ENCODE results near the gene SLMAP.
"Not testable (repeated sequence)": the region's sequence is repeated elsewhere in the genome, so short reads cannot be mapped to it uniquely, and the experiment has no call there.

The SLMAP gene

GRCh38 chr3:57863380-57863779 is 107.3 kb downstream of the SLMAP start:
- DNase-seq, result no peak
- Histone ChIP-seq H3K36me3 (peaks cover 7% of the 10 kb centered on the region), H3K27me3 (ENCODE audit: insufficient read depth, low read depth, severe bottlenecking) (no peaks in the 10 kb centered on the region), H3K9me3 (ENCODE audit: severe bottlenecking) (no peaks in the 10 kb centered on the region), H3K27ac (no peak overlapping the region), H3K4me3 (ENCODE audit: low read depth, low read length) (no peak overlapping the region)
- TF ChIP-seq, protein P1, sequence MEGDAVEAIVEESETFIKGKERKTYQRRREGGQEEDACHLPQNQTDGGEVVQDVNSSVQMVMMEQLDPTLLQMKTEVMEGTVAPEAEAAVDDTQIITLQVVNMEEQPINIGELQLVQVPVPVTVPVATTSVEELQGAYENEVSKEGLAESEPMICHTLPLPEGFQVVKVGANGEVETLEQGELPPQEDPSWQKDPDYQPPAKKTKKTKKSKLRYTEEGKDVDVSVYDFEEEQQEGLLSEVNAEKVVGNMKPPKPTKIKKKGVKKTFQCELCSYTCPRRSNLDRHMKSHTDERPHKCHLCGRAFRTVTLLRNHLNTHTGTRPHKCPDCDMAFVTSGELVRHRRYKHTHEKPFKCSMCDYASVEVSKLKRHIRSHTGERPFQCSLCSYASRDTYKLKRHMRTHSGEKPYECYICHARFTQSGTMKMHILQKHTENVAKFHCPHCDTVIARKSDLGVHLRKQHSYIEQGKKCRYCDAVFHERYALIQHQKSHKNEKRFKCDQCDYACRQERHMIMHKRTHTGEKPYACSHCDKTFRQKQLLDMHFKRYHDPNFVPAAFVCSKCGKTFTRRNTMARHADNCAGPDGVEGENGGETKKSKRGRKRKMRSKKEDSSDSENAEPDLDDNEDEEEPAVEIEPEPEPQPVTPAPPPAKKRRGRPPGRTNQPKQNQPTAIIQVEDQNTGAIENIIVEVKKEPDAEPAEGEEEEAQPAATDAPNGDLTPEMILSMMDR (IDR thresholded peaks at IDR 0.05; ENCODE audit: low read depth, low read length), result no peak

- H3K27me3 ChIP-seq (ENCODE audit: insufficient read depth, low read depth, severe bottlenecking), result no peaks in the 10 kb centered on the region
- DNase-seq, result no peak
- H3K9me3 ChIP-seq (ENCODE audit: severe bottlenecking), result no peaks in the 10 kb centered on the region
- H3K27ac ChIP-seq, result no peak overlapping the region
- H3K36me3 ChIP-seq, result peaks cover 7% of the 10 kb centered on the region
- H3K4me3 ChIP-seq (ENCODE audit: low read depth, low read length), result no peak overlapping the region
- TF ChIP-seq, protein P1 (IDR thresholded peaks at IDR 0.05; ENCODE audit: low read depth, low read length), result no peak
Measured at GRCh38 chr3:57864853-57865252, 108.7 kb downstream of the SLMAP start.

DNA sequence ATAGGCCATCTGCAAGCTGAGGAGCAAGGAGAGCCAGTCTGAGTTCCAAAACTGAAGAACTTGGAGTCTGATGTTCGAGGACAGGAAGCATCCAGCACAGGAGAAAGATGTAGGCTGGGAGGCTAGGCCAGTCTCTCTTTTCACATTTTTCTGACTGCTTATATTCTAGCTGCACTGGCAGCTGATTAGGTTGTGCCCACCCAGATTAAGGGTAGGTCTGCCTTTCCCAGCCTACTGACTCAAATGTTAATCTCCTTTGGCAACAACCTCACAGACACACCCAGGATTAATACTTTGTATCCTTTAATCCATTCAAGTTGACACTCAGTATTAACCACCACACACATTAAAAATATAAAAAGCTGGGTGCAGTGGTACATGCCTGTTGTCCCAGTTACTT is 113.0 kb downstream of the SLMAP start:
- not testable (repeated sequence) for H3K9me3 ChIP-seq (ENCODE audit: severe bottlenecking); H3K27ac ChIP-seq; H3K27me3 ChIP-seq (ENCODE audit: insufficient read depth, low read depth, severe bottlenecking); H3K4me3 ChIP-seq (ENCODE audit: low read depth, low read length); H3K36me3 ChIP-seq
- DNase-seq, result peak; percentile 24

DNA sequence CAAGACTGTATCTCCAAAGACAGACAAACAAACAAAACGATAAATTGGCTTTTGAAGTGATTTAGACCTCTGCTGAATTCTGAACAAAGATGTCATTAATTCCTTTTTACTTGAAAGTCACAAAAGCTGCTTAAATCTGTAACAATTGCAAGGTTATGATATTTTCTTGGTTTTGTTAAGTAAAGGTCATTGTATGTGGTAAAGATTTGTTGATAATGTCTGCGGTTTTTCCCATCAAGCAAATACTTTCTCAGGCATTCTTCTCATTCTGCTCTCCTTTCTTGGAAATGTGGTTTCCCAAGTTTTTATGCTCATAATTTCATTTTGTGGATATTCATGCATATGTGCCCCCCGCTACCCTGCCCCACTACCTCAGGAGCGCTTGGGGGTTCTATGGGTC is 116.5 kb downstream of the SLMAP start:
- H3K27me3 ChIP-seq (ENCODE audit: insufficient read depth, low read depth, severe bottlenecking), result no peaks in the 10 kb centered on the region
- H3K9me3 ChIP-seq (ENCODE audit: severe bottlenecking), result no peaks in the 10 kb centered on the region
- TF ChIP-seq, protein P1 (IDR thresholded peaks at IDR 0.05; ENCODE audit: low read depth, low read length), result no peak
- no peaks in the 10 kb centered on the region; the same call in 1 of the 2 replicates for H3K36me3 ChIP-seq
- no peak for DNase-seq
- no peak overlapping the region for H3K27ac ChIP-seq
- H3K4me3 ChIP-seq (ENCODE audit: low read depth, low read length), result no peak overlapping the region

DNA sequence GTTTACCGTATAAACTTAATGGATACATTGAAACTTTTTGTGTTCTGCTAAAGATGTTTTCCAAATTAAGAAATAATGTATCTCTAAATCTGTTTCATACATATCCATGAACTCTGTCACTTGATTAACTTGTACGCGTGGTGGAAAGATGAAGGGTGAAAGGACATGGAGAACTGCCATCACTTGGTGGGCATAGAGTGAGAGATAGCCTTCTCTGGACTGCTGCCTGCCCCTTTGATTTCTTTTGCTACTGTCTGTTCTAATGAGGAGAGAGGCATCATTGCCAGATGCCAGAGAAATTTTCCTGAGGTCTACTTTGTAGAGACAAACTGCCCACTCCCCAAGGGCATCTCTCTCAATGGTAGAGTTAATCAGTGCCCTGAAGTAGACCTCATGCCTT is 120.5 kb downstream of the SLMAP start:
- Histone ChIP-seq H3K4me3 (ENCODE audit: low read depth, low read length) (no peak overlapping the region), H3K27me3 (ENCODE audit: insufficient read depth, low read depth, severe bottlenecking) (no peaks in the 10 kb centered on the region), H3K9me3 (ENCODE audit: severe bottlenecking) (no peaks in the 10 kb centered on the region), H3K27ac (no peak overlapping the region), H3K36me3 (no peaks in the 10 kb centered on the region)
- no peak for DNase-seq
- TF ChIP-seq, protein P1 (IDR thresholded peaks at IDR 0.05; ENCODE audit: low read depth, low read length), result no peak

- no peak for DNase-seq
- TF ChIP-seq, protein P1 (IDR thresholded peaks at IDR 0.05; ENCODE audit: low read depth, low read length), result no peak
- H3K36me3 ChIP-seq, result no peaks in the 10 kb centered on the region
- no peak overlapping the region for H3K4me3 ChIP-seq (ENCODE audit: low read depth, low read length)
- no peaks in the 10 kb centered on the region for H3K9me3 ChIP-seq (ENCODE audit: severe bottlenecking)
- no peak overlapping the region for H3K27ac ChIP-seq
- H3K27me3 ChIP-seq (ENCODE audit: insufficient read depth, low read depth, severe bottlenecking), result no peaks in the 10 kb centered on the region
Measured at GRCh38 chr3:57877116-57877515, 121.0 kb downstream of the SLMAP start.

- H3K36me3 ChIP-seq; DNase-seq; H3K4me3 ChIP-seq (ENCODE audit: low read depth, low read length); H3K27ac ChIP-seq; H3K9me3 ChIP-seq (ENCODE audit: severe bottlenecking); H3K27me3 ChIP-seq (ENCODE audit: insufficient read depth, low read depth, severe bottlenecking): not testable (repeated sequence)
Measured at GRCh38 chr3:57884436-57884835, 128.3 kb downstream of the SLMAP start.

Data from WERI-Rb-1 (cell line).